CMK (cell line): Measurements from ENCODE around the gene AGPS.
A peak's percentile ranks its signal among the peaks of the same experiment; 100 is the strongest.
"Not testable (repeated sequence)": the region's sequence is repeated elsewhere in the genome, so short reads cannot be mapped to it uniquely, and the experiment has no call there.

Source experiments
- DNase-seq: peaks from one replicate; pipeline ENCODE4 v3.0.0-alpha.2; 2010; ENCODE audit warnings: low read depth

AGPS gene

DNA sequence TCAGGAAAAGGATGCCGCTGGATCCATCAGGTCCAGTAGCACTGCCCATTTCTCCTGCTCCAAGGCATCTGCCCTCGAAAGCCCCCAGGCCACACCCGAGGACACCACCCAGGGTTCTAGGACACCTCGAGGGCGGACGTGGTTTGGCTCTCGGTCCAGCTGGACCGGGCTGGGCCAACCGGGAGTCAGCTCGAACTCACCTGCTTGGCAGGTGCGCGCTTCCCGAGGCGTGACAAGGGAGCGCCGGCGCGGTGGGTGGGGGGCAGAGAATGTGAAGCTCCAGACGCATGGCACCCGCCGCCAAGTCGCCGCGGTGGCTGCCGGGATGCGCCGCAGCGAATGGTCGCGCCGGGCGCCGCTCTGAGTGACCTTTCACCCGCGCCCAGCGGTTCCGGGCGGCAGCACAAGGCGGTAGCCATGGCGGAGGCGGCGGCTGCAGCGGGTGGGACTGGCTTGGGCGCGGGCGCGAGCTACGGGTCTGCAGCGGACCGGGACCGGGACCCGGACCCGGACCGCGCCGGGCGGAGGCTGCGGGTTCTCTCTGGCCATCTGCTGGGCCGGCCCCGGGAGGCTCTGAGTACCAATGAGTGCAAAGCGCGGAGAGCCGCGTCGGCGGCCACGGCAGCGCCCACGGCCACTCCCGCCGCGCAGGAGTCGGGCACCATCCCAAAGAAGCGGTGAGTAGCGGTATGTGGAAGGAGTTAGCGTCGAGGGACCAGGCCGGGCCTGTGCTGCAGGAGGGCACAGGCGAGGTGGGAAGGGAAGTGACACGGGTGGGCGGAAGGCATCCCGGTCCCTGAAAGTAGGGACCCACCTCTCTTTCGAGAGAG lies at the start of gene AGPS:
Gene AGPS (plus strand): TSS at position 401 of the 830 bp plus-strand sequence. CDS start 17 bp downstream, at position 418.
- peak; percentile 34 for DNase-seq

DNA sequence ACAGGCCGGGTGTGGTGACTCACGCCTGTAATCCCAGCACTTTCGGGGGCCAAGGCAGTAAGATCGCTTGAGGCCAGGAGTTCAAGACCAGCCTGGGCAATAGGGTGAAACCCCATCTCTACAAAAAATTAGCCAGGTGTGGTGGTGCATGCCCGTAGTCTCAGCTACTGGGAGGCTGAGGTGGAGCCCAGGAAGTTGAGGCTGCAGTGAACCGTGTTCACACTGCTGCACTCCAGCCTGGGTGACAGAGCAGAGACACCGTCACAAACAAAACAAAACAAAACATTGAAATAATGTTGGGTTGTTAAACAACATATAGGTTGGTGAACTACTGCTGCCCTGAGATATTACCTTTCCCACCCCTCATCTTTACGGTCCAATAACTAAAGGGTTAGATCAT lies 48.8 kb upstream of the AGPS start:
- no peak for DNase-seq

GRCh38 chr2:177344316-177344715 lies 48.3 kb upstream of the AGPS start:
- DNase-seq = no peak

- DNase-seq = no peak
Observed at GRCh38 chr2:177346192-177346591, 46.4 kb upstream of the AGPS start.

- no peak for DNase-seq
Observed at GRCh38 chr2:177347570-177347969, 45.0 kb upstream of the AGPS start.

GRCh38 chr2:177348118-177348654 lies 44.4 kb upstream of the AGPS start:
- no peak for DNase-seq

- DNase-seq = no peak
Observed at GRCh38 chr2:177348733-177349693, 43.6 kb upstream of the AGPS start.

- DNase-seq = peak; percentile 80
Observed at GRCh38 chr2:177350624-177351023, 41.9 kb upstream of the AGPS start.

- DNase-seq = peak; percentile 70
Observed at GRCh38 chr2:177351121-177351520, 41.5 kb upstream of the AGPS start.

GRCh38 chr2:177352441-177353186 lies 40.0 kb upstream of the AGPS start:
- no peak for DNase-seq

- DNase-seq = no peak
Observed at GRCh38 chr2:177353187-177353478, 39.4 kb upstream of the AGPS start.

GRCh38 chr2:177354541-177354940 lies 38.0 kb upstream of the AGPS start:
- not testable (repeated sequence) for DNase-seq

DNA sequence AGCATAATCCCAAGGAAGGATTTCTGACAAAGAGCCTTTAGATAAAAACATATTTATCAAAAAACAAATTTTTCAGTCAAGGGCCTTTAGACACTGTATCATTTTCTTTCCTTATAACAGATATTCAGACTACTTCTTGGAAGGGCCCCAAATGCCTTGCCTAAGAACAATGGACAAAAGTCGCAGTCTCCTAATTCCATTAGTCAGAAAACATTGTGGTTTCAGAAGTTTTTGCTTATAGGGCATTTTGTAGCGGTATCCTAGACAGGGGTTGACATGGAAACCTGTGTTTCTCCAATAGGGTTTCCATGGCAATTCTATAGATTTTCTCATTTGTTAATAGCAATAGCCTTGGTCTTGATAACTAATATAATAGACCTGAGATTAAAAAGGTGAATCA lies 36.7 kb upstream of the AGPS start:
- no peak for DNase-seq

DNA sequence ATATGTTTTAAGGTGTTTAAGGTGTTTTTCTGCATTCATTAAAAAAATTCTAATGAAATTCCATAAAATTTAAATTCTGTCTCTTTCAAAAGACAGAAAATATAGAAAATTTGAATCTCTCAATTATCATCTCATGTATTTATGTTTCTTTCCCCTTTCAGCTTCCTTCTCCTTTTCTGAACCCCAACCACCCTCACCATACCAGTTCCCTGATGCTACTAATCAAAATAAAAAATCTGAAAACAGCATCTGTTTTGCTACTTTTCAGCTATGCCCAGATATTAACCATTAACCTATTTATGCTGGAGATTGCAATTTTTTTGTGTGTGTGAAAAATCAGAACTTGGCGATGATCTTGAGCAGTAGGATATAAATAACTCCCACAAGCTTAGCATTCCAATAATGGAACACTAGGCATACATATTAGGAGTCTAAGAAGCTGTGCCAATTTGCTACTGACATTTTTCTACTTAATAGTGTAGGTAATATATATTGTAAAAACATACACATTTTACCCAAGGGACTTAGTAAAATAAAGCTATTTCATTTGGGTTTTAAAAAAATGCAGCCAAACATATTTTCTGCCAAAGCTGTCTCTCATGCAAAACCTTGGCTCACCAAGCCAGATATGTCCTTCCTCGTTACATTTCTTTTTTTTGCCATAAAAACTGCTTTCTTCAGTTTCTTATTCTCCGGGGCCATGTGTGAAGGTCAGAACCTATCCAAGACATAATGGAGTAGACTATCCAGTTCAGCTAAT lies 32.6 kb upstream of the AGPS start:
- DNase-seq = no peak

GRCh38 chr2:177362499-177362898 lies 30.1 kb upstream of the AGPS start:
- DNase-seq = no peak

DNA sequence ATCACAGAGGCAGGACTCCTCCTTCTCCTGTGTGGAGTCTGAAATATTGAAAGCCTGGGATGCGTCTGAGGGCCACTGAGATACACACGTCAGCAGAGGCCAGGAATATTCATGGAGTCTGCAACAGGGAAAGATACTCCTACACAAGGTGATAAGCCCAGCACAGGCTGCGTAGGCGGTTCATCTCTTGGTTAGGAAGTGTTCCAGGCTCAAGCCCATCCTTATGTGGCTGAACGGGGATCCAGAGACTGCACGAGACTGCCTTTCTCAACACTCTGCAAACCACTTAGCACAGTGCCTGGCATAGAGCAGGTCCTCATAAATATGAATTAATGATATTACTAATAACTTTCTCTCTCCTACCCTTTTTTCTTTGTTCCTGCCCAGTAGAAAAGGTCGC lies 29.2 kb upstream of the AGPS start:
- no peak for DNase-seq

- DNase-seq = not testable (repeated sequence)
Observed at GRCh38 chr2:177365764-177366163, 26.8 kb upstream of the AGPS start.

GRCh38 chr2:177368023-177368422 lies 24.6 kb upstream of the AGPS start:
- DNase-seq = not testable (repeated sequence)

DNA sequence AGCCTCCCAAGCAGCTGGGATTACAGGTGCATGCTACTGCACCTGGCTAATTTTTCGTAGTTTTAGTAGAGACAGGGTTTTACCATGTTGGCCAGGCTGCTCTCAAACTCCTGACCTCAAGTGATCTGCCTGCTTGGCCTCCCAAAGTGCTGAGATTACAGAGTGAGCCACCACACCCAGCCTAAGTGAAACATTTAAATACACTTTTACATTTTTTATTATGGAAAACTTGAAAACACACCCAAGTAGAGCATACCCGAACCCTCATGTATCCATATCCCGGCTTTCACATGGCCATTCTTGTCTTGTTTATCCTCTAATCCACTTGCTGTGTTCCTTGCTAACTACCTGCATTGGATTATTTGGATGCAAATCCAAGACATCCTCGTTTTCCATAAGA lies 13.2 kb upstream of the AGPS start:
- DNase-seq = no peak

DNA sequence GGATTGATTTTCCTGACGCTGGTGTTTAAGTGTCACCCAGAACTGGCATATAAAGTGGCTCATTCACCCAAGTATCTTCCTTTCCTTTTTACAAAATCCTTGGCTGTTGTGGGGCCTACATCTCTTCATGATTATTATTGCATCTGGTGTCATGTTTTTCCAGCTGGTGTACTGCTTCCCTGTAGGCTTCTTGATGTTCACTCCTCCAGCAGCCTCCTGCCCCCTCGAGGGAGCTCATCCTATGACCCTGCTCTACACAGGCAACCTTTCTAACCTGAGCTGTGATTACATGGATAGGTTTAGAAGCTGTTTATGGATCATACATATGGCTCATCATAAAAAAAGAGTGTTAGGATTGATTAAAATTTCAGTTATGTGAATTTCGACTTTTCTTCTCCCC lies 12.4 kb upstream of the AGPS start:
- DNase-seq = no peak

GRCh38 chr2:177383935-177384334 lies 8.6 kb upstream of the AGPS start:
- no peak for DNase-seq
